Endothelial cell (in vitro differentiated cells): ENCODE results near the gene LRRC57. TPM values are rescaled to one million over a fixed set of nuclear protein-coding genes. Genes with fewer than 3 reads are reported as not detected.
A peak's percentile ranks its signal among the peaks of the same experiment; 100 is the strongest.
"Not testable (repeated sequence)": the region's sequence is repeated elsewhere in the genome, so short reads cannot be mapped to it uniquely, and the experiment has no call there.

Source experiments
- DNase-seq: peaks from one replicate; pipeline ENCODE4 v3.0.0; 2021; ENCODE audit warnings: low spot score
- H3K27ac Mint-ChIP-seq: one replicate; pipeline ENCODE4 v1.8.0; 2021; ENCODE audit warnings: mixed read lengths, inconsistent platforms; ENCODE audit not compliant: unreplicated experiment
- H3K27me3 Mint-ChIP-seq: one replicate; pipeline ENCODE4 v1.8.0; 2021; ENCODE audit warnings: mild to moderate bottlenecking, moderate library complexity, mixed read lengths, inconsistent platforms; ENCODE audit not compliant: unreplicated experiment
- H3K36me3 Mint-ChIP-seq: one replicate; pipeline ENCODE4 v1.8.0; 2021; ENCODE audit warnings: mild to moderate bottlenecking, low read depth, mixed read lengths, inconsistent platforms; ENCODE audit not compliant: unreplicated experiment
- H3K4me1 Mint-ChIP-seq: one replicate; pipeline ENCODE4 v1.8.0; 2021; ENCODE audit warnings: mild to moderate bottlenecking, mixed read lengths, inconsistent platforms; ENCODE audit not compliant: unreplicated experiment
- H3K4me3 Mint-ChIP-seq: one replicate; pipeline ENCODE4 v1.8.0; 2021; ENCODE audit warnings: mild to moderate bottlenecking, mixed read lengths, inconsistent platforms; ENCODE audit not compliant: unreplicated experiment
- H3K9me3 Mint-ChIP-seq: one replicate; pipeline ENCODE4 v1.8.0; 2021; ENCODE audit warnings: mixed read lengths, inconsistent platforms; ENCODE audit not compliant: unreplicated experiment
- CTCF ChIP-seq: fragments of 200-600 bp; sonication (generic); IDR thresholded peaks from one replicate; pipeline ENCODE4 v1.5.0; 2021; ENCODE audit warnings: antibody characterized with exemption; ENCODE audit not compliant: unreplicated experiment
- total RNA-seq: library from RNA; stranded (reverse); fragmentation: NEBNext Ultra II Directional; extraction: Animal tissue kit (Norgen Biotek cat#: 25700); gene quantifications from one replicate; pipeline ENCODE4 v1.2.1, GENCODE V29; 2021; ENCODE audit not compliant: unreplicated experiment

LRRC57 gene
- total RNA-seq, 1 donor from 2014 or later = 32.7 TPM

- peak overlapping the region; percentile 70 for H3K27ac Mint-ChIP-seq
- TF ChIP-seq CTCF = no peak
- peaks cover 13% of the 10 kb centered on the region for H3K36me3 Mint-ChIP-seq
- DNase-seq = no peak
- H3K27me3 Mint-ChIP-seq = peaks cover 8% of the 10 kb centered on the region
- peaks cover 25% of the 10 kb centered on the region for H3K4me1 Mint-ChIP-seq
- peak overlapping the region; percentile 91 for H3K4me3 Mint-ChIP-seq
- no peaks in the 10 kb centered on the region for H3K9me3 Mint-ChIP-seq
Observed at GRCh38 chr15:42576040-42576594, 27.5 kb upstream of the LRRC57 start.

- Mint-ChIP-seq H3K4me3 (peak within 1 kb of the TSS; percentile 91), H3K36me3 (peaks cover 13% of the 10 kb centered on the region), H3K27ac (peak within 1 kb of the TSS; percentile 70), H3K9me3 (no peaks in the 10 kb centered on the region), H3K4me1 (peaks cover 21% of the 10 kb centered on the region), H3K27me3 (peaks cover 8% of the 10 kb centered on the region)
- peak; percentile 97 for DNase-seq
- no peak for TF ChIP-seq CTCF
Observed at GRCh38 chr15:42575188-42576039, 26.8 kb upstream of the LRRC57 start, which contains the start of gene STARD9. TSS of gene STARD9 (plus strand) at chr15:42575606. CDS start at chr15:42575716, 110 bp downstream.

- Mint-ChIP-seq H3K9me3 (no peaks in the 10 kb centered on the region), H3K27ac (no peak overlapping the region), H3K36me3 (no peaks in the 10 kb centered on the region), H3K27me3 (no peaks in the 10 kb centered on the region), H3K4me1 (no peaks in the 10 kb centered on the region), H3K4me3 (no peak overlapping the region)
- no peak for DNase-seq
- TF ChIP-seq CTCF = no peak
Observed at GRCh38 chr15:42558739-42559138, 10.1 kb upstream of the LRRC57 start.

- not testable (repeated sequence) for H3K9me3 Mint-ChIP-seq, H3K27ac Mint-ChIP-seq, DNase-seq, H3K4me3 Mint-ChIP-seq, H3K27me3 Mint-ChIP-seq, H3K36me3 Mint-ChIP-seq, H3K4me1 Mint-ChIP-seq
Observed at GRCh38 chr15:42556550-42557207, 8.1 kb upstream of the LRRC57 start.

GRCh38 chr15:42553554-42553953 lies 5.0 kb upstream of the LRRC57 start:
- H3K4me3 Mint-ChIP-seq = no peak overlapping the region
- no peak overlapping the region for H3K27ac Mint-ChIP-seq
- no peak for DNase-seq
- no peaks in the 10 kb centered on the region for H3K9me3 Mint-ChIP-seq
- peaks cover 2% of the 10 kb centered on the region for H3K27me3 Mint-ChIP-seq
- no peak for TF ChIP-seq CTCF
- peaks cover 10% of the 10 kb centered on the region for H3K4me1 Mint-ChIP-seq
- H3K36me3 Mint-ChIP-seq = no peaks in the 10 kb centered on the region
